ENCODE measurements around the gene TPRN. TPM values are rescaled to one million over a fixed set of nuclear protein-coding genes. Genes with fewer than 3 reads are reported as not detected.

Gene TPRN
- total RNA-seq, 1 experiment from 2014 or later: 24.9 TPM

DNA sequence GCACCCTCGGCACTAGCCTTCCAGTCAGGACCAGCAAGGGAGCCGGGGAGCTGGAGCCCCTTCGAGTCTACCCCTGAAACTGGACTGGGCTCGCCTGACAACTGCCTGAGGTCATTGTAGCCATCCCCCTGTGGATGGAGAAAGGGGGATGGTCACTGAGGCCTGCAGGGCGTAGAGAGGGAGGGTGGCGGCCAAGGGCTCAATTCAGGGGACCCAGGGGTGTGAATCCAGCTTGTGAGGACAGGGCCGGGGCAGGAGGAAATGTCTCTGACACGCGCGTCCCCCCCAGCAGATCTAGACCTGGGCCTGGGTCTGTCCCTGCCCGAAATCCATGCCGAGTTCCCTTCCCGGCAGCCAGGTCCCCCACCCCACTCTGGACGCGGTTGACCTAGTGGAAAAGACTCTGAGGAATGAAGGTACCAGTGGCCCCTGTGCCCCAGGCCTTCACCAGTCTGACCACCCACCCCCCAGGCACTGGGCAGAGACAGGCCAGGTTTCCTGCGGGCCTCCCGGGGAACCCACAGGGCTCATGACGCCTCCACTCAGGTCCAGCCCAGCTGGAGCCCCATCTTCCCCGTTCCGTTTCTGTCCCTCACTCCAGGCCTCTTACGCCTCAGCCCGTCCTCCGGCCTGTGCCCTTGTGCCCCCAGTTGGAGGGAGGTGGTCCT is 31.0 kb upstream of the TPRN start:
- Histone ChIP-seq H3K27ac (ENCODE audit: low read depth, low read length) (no peak overlapping the region), H3K9me2 (ENCODE audit: insufficient read depth) (no peaks in the 10 kb centered on the region), H3K27me3 (ENCODE audit: insufficient read depth, low read length) (no peaks in the 10 kb centered on the region), H2AFZ (ENCODE audit: low read depth, low read length, poor library complexity, severe bottlenecking) (no peak overlapping the region), H3K9ac (ENCODE audit: low read length) (no peak overlapping the region), H3K4me2 (ENCODE audit: low read length) (no peak overlapping the region), H3K79me2 (ENCODE audit: insufficient read depth, low read length) (no peaks in the 10 kb centered on the region), H3K4me3 (replicated peaks in 1 of 2; ENCODE audit: low read depth in 1 of 2, low read length in 2 of 2) (no peak overlapping the region), H3K4me1 (ENCODE audit: control insufficient read depth in 1 of 2, insufficient read depth in 2 of 2, low read length in 2 of 2) (peaks cover 20 to 37% of the 10 kb centered on the region in 2 experiments), H4K20me1 (ENCODE audit: insufficient read depth) (no peaks in the 10 kb centered on the region), H3K9me3 (ENCODE audit: control insufficient read depth in 1 of 2, insufficient read depth in 1 of 2, low read depth in 1 of 2, low read length in 2 of 2) (no peaks in the 10 kb centered on the region), H3K36me3 (ENCODE audit: control insufficient read depth in 1 of 2, insufficient read depth in 2 of 2, low read length in 2 of 2) (no peaks in the 10 kb centered on the region)
- ChIA-PET POLR2A (no interaction called here), CTCF (no interaction called here), RAD21 (ENCODE audit: low non-redundant PET in 1 of 2, low total read pairs in 2 of 2, uncharacterized antibody in 2 of 2, unreplicated experiment in 2 of 2) (no interaction called here)
- DNase-seq (ENCODE audit: low read depth, low spot score): no peak
- BruUV-seq (replicated peaks): no TSS peak
- intact Hi-C loops (cut with micrococcal nuclease): no loop called here
- ATAC-seq: no peak
- TF ChIP-seq POLR2A (IDR thresholded peaks at IDR 0.05; ENCODE audit: borderline replicate concordance, extremely low read depth, insufficient read depth, insufficient read length) (no peak), ELF1 (IDR thresholded peaks at IDR 0.05; ENCODE audit: borderline replicate concordance, low read depth) (no peak), EGR1 (IDR thresholded peaks at IDR 0.05; ENCODE audit: low read depth) (no peak), YY1 (IDR thresholded peaks at IDR 0.05; ENCODE audit: extremely low read depth, insufficient replicate concordance, low read depth, low read length) (no peak), SP1 (IDR thresholded peaks at IDR 0.05; ENCODE audit: low read depth) (no peak), TCF7L2 (IDR thresholded peaks at IDR 0.05; ENCODE audit: borderline replicate concordance, extremely low read depth, insufficient read depth, insufficient read length) (no peak), EZH2 (IDR thresholded peaks at IDR 0.05) (no peak), SRF (IDR thresholded peaks at IDR 0.05; ENCODE audit: low read depth) (no peak), SIN3A (IDR thresholded peaks at IDR 0.05; ENCODE audit: low read depth) (no peak), EZH2phosphoT487 (IDR thresholded peaks at IDR 0.05; ENCODE audit: borderline replicate concordance) (no peak), RAD21 (IDR thresholded peaks at IDR 0.05; ENCODE audit: low read depth) (no peak), CBX3 (IDR thresholded peaks at IDR 0.05; ENCODE audit: low read depth) (no peak), JUND (IDR thresholded peaks at IDR 0.05) (no peak), POLR2AphosphoS5 (IDR thresholded peaks at IDR 0.05; ENCODE audit: low read depth, low read length) (no peak)
- TF ChIP-seq, protein P1, sequence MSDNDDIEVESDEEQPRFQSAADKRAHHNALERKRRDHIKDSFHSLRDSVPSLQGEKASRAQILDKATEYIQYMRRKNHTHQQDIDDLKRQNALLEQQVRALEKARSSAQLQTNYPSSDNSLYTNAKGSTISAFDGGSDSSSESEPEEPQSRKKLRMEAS (IDR thresholded peaks at IDR 0.05): no peak
- TF ChIP-seq, protein P2, sequence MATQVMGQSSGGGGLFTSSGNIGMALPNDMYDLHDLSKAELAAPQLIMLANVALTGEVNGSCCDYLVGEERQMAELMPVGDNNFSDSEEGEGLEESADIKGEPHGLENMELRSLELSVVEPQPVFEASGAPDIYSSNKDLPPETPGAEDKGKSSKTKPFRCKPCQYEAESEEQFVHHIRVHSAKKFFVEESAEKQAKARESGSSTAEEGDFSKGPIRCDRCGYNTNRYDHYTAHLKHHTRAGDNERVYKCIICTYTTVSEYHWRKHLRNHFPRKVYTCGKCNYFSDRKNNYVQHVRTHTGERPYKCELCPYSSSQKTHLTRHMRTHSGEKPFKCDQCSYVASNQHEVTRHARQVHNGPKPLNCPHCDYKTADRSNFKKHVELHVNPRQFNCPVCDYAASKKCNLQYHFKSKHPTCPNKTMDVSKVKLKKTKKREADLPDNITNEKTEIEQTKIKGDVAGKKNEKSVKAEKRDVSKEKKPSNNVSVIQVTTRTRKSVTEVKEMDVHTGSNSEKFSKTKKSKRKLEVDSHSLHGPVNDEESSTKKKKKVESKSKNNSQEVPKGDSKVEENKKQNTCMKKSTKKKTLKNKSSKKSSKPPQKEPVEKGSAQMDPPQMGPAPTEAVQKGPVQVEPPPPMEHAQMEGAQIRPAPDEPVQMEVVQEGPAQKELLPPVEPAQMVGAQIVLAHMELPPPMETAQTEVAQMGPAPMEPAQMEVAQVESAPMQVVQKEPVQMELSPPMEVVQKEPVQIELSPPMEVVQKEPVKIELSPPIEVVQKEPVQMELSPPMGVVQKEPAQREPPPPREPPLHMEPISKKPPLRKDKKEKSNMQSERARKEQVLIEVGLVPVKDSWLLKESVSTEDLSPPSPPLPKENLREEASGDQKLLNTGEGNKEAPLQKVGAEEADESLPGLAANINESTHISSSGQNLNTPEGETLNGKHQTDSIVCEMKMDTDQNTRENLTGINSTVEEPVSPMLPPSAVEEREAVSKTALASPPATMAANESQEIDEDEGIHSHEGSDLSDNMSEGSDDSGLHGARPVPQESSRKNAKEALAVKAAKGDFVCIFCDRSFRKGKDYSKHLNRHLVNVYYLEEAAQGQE (IDR thresholded peaks at IDR 0.05; ENCODE audit: low read depth): no peak
- TF ChIP-seq, protein P3, sequence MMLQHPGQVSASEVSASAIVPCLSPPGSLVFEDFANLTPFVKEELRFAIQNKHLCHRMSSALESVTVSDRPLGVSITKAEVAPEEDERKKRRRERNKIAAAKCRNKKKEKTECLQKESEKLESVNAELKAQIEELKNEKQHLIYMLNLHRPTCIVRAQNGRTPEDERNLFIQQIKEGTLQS (IDR thresholded peaks at IDR 0.05): no peak
- TF ChIP-seq, protein P4, sequence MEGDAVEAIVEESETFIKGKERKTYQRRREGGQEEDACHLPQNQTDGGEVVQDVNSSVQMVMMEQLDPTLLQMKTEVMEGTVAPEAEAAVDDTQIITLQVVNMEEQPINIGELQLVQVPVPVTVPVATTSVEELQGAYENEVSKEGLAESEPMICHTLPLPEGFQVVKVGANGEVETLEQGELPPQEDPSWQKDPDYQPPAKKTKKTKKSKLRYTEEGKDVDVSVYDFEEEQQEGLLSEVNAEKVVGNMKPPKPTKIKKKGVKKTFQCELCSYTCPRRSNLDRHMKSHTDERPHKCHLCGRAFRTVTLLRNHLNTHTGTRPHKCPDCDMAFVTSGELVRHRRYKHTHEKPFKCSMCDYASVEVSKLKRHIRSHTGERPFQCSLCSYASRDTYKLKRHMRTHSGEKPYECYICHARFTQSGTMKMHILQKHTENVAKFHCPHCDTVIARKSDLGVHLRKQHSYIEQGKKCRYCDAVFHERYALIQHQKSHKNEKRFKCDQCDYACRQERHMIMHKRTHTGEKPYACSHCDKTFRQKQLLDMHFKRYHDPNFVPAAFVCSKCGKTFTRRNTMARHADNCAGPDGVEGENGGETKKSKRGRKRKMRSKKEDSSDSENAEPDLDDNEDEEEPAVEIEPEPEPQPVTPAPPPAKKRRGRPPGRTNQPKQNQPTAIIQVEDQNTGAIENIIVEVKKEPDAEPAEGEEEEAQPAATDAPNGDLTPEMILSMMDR (IDR thresholded peaks at IDR 0.05 in 2 of 3, conservative IDR thresholded peaks at IDR 0.05 in 1 of 3; ENCODE audit: borderline replicate concordance in 1 of 3, insufficient read depth in 1 of 3, low read depth in 2 of 3, low read length in 2 of 3): no peak
